Astrocyte of the hippocampus (primary cell): Measurements from ENCODE around the gene CASP7.

Source experiments
- DNase-seq: peaks from one replicate; pipeline ENCODE4 v3.0.0; 2011; ENCODE audit warnings: low read depth, low spot score

The CASP7 gene

DNA sequence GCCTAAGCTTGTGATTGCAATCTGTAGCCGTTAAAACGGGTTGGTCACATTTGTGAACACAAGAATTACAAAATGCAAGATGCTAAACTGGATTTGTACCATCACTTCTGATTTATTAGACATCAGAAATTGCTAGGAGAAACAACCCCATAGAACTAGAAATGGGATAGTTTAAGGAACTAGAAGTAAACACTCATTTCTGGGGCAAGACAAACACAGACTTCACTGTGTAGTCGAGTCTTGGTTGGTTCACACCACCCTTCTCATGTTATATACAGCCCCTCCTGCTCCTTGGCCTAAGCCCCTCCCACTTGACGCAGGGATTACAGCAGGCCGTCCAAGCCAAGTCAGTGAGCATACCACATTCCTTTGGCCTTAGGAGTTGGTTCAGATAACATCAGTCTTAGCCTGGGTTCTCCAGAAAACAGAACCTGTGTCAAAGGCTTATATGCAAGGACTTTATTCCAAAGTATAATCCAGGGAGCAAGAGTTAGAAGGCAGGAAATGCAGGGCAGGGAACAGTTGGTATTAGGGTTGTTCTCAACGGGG lies 13.8 kb upstream of the CASP7 start:
- peak; percentile 75 for DNase-seq

DNA sequence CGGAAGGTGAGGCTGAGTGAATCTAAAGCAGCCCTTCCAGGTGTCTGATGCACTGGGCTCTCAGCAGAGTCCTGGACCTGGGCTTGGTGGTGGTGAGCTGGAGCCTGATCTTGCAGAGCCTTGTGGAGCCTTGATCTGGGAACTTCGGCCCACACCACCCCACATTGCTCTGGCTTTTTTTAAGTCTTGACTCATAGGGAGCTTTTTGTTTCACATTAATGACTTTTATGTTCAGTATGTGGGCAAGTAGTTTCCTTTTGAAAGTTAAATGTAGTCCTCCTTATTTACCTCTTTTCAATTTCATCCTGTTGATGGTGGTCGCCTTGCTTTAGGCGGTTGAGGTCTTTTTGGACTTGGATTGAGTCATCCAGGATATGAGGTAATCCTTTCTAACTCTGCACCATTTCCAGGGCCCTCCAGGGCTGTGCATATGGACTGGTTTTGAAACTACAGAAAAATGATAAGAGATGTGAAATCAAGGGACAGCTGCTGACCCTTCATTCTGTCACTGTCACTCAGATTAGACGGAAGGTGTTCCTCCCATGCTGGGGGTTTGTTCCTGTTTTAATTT lies 12.9 kb upstream of the CASP7 start:
- DNase-seq, result peak; percentile 30

DNA sequence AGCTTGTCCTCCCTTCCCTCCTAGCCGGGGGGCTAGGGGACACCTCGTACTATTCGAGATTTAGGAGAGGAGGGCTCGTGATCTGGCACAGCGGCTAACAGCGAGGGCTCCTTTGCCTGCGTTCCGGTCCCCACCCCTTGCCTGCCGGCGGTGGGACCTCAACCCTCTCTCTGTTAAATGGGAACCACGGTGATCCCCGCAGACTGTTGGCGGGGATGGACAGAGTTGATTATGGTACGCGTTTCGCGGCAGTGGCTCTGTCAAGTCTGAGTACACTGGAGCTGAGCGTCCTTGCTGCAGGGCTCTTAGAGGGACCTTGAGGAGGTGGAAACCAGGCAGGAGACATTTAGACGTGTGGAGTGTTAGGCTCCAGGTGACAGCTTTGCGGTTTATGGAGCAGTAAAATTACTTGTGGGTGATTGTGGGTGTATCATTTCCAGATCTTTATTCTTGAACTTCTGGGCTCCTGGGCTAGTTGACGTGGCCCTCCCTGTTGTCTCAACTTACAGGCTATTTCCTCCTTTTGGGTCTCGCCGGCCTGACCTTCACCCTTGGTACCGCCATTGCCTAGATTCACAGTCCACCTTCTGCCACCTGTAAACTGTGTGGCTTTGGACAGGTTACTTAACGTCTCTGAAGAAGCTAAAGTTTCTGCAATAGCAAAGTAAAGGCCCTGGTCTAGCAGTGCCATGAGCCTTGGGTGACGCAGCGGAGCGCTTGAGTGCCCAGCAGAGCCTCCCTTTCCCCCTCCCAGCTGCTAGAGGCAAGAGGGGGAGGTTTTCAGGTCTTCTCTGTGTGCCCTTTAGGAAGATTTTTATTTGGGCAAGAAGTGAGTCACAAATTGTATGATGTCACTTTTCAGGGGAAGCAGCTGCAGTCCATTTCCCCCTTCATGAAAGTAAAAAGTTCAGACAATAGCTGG lies 739 bp downstream of the CASP7 start:
- DNase-seq, result peak; percentile 46

DNA sequence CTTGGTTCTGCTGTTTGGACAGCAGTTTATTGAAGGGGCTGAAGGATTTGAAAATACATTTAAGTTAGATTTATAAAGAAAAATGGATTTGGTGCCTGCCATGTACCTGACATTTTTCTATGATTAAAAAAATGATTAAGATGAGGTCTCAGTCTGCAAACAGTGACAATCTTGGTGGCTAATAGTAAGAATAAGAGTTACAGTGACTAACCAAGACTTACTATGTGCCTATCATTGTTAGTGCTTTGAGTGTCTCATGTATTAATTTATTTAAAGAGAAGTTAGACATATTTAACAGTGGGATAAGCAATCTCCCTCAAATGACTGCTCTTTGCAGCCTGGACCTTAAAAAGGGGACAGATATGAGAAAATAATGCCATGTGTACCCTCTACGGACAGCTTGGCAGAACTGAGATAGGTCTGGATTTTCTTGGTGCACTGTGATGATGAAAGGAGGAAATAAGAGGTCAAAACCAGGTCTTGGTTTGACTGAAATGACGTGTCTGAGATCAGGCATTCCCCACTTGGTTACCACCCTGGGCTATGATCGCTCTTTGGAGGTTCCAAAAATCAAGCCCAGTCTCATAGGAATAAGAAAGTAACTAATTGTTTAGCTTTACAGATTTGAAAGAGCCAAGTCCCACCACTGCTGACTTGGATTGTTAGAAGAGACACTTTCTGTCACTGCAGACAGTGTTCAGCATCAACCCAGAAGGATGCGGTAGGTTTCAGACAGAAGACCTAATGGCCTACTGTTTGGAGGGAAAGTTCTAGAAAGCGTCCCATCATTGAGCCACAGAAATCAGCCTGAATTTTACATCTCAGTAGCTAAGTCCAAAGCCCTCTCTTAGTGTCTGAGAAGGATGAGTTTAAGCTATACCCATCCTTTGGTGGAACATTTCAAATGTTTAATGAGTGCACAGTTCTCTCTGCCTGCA lies 2.1 kb downstream of the CASP7 start:
- DNase-seq, result no peak

DNA sequence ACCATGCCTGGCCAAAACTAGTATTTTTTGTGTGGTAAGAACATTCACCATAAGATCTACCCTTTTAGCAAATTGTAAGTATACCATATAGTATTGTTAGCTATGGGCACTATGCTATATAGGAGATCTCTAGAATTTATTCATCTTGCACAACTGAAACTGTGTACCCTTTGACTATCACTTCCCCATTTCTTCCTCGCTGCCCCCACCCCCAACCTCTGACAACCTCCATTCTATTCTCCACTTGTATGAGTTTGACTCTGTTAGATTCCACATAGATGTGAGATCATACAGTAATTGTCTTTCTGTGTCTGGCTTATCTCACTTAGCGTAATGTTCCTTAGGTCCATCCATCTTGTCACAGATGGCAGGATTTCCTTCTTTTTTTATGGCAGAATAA lies 3.6 kb downstream of the CASP7 start:
- DNase-seq, result no peak

DNA sequence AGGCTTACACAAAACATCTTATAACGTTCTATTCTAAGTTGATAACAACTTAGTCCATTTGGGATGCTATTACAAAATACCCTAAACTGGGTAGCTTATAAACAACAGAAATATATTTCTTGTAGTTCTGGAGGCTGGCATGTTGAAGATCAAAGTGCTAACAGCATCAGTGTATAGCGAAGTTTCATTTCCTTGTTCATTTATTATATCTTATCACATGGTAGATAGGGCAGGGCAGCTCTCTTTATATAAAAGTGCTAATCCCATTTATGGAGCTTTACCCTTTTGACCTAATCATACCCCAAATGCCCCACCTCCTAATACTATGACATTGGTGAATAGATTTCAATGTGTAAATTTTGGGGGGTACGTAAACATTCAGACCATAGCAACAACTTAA lies 6.3 kb downstream of the CASP7 start:
- DNase-seq, result no peak

DNA sequence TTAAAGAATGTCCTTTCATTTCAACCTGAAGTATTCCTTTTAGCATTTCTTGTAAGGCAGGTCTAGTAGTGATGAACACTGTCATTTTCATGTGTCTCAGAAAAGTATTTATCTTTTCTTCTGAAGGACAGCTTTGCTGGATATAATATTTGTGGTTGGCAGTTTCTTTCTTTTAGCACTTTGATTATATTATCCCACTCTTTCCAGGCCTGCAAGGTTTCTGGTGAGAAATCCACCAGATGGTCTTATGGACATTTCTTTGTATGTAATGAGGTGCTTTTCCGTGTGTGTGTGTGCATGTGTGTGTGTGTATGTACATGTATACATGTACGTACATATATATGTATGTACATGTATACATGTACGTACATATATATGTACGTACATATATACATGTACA lies 7.3 kb downstream of the CASP7 start:
- no peak for DNase-seq

DNA sequence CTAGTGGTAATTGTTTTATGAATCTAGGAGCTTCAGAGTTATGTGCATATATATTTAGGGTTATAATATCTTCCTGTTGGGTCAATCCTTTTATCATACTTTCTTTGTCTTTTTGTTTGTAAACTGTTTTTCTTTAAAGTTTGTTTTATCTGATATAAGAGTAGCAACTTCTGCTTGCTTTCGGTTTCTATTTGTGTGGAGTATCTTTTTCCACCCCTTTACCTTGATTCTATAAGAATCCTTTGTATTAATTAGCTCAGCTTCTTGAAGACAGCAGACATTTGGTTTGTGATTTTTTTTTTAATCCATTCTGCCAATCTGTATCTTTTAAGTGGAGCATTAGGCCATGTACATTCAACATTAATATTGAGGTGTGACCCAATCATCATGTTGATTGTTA lies 9.3 kb downstream of the CASP7 start:
- no peak for DNase-seq

DNA sequence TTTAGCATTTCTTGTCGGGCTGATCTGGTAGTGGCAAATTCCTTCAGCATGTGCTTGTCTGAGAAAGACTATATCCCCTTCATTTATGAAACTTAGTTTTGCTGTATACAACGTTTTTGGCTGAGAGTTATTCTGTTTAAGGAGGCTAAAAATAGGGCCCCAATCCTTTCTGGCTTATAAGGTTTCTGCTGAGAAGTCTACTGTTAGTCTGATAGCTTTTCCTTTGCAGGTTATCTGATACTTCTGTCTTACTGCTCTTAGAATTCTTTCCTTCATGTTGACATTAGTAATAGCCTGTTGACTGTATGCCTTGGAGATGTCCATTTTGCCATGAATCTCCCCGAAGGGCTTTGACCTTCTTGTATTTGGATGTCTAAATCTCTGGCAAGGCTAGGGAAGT lies 9.9 kb downstream of the CASP7 start:
- no peak for DNase-seq

DNA sequence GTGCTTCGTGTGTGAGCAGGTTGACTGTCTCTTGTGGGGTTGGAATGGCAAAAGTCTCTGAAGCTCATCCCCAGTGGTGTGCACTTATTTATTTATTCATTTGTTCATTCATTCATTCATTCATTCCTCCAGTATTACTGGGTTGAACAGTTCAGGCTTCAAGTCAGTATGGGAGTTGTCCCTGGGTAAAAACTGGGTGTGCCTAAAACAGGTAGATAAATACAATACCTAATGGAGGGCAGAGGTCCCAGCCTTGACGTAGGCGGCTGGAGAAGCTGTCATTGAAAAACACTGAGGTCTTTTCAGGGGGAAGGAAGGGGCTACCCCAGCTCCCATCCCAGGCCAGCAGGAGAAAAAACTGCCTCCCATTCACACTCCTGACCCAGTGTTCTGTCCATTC lies 11.0 kb downstream of the CASP7 start:
- DNase-seq, result no peak

DNA sequence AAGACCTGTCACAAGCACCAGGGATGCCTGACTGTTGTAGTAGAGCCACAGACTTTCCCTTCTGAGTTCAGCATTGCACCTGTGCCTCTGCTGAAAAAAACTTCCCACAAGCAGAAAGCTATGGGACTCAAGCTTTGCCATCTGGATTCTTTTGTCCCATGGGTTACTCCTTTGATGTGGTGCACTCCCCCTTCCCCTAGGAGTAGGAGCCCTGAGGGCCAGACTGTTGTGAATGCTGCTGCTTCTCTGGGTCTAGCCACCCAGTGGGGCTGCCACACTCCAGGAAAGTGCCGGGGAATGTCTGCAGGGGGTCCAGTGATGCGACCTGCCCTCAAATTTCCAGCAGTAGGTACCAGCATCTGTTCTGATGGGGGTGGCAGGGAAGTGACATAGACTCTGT lies 11.7 kb downstream of the CASP7 start:
- no peak for DNase-seq

DNA sequence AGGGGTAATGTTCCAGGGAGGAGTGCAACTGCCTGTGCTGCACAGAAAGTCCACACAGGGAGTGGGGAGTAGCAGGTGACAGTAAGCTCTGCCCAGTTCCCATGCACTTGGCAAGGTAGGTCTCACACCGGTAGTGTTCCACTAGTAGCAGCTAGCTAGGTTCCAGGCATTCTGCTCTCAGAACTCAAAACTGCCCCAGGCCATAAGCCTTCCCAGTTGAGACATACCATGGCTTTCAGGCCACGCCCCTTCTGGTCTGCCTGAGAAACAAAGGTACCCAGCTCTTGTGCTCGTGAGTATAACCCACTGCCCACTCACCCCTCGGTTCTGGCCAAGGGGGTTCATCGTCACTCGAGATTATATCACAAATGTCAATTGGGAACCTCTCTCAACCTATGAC lies 12.6 kb downstream of the CASP7 start:
- DNase-seq, result no peak

DNA sequence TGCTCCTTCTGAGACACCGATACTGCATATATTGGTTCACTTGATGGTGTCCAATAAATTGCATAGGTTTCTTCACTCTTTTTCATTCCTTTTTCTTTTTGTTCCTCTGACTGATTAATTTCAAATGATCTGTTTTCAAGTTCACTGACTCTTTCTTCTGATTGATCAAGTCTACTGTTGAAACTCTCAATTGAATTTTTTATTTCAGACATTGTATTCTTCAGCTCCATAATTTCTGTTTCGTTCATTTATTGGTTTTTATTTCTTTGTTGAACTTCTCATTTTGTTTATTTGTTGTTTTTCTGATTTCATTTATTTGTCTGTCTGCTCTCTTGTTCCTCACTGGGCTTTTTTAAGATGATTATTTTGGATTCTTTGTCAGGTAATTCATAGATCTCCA lies 13.6 kb downstream of the CASP7 start:
- no peak for DNase-seq

DNA sequence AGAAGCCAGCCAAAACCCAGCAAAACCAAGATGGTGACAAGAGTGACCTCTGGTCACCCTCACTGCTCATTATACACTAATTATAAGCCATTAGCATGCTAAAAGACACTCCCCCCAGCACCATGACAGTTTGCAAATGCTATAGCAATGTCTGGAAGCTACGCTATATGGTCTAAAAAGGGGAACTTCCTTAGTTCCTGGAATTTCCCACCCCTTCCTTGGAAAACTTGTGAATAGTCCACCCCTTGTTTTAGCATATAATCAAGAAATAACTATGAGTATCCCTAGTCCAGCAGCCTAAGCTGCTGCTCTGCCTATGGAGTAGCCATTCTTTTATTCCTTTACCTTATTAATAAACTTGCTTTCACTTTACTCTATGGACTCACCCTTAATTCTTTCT lies 16.0 kb downstream of the CASP7 start:
- DNase-seq, result no peak

DNA sequence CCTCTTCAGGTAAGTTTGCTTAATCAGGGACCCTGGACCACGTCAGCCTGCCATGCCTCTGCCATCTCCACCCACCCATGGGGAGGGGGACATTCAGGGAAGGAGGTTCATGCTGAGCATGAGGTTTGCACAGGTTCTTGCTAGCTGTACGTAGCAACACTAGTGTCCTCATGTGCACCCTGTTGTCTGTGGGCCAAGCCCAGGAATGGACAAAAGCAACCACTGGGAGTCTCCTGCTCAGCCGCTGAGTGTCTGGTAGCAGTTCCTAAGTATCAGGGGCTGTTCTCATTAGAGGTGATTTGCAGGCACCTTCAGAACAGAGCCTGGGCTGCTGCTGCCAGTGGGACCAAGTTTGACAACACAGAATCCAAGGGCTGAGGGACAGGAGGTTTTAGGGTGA lies 17.9 kb downstream of the CASP7 start:
- DNase-seq, result no peak

DNA sequence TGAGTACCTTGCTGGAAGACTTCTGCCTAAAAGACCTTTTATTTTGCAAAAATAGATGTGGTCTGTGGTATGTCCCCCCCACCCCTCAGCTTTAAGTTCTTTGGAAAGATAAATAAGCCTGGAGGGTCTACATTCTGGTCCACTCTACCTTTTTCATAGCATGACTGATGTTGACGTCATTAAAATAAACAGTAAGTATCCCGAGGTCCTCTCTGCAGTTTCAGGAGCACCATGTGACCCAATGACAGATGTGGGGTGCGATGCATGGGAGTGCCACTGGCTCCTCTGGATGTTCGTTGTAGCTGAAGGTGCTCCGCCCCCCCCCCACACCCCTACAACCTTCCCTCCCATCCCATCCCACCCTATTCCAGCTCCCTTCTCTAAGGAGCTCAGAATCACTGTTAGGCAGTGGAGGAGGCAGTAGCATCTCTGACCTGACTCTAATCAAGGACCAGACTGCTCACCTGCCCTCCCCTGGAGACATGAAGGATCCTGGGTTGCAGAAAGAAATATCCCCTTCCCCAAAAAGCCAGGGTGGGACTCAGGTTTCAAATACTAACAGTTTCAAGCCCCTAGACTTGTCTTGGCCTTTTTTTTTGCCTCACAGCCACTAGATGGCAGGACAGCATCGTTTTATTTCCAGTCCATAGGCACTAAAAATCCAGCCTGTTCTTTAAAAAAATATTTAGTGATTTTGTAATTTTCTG lies 25.1 kb downstream of the CASP7 start:
- peak; percentile 65 for DNase-seq

DNA sequence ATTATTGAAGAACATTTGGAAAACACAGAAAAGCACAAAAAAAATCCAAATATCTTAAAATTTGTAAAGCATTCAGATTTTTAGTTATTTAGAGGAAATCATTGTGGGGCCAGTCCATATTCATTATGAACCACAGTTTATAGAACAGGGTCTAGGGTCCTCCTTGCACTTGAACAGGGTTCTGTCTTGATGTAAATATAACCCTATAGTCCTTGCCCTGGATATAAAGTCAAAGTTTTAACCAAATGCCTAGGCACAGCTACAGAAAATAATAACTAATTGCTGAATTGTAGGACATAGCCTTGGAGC lies 25.6 kb downstream of the CASP7 start:
- DNase-seq, result no peak

DNA sequence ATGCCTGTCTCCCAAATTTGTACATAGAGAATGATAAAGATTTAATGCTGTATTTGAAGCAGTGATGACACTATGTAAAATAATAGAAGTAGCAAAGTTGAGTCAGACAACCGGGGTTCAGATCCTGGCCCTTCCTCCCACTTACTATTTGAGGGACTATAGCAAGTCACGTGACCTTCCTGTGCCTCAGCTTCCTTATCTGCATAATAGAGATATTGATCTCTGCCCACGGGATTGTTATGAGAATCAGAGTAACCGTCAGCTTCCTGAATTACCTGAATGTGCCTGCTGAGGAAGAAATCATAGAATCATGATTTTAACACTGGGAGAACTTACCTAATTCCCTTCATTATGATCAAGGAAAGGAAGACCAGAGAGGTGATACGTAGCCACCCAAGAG lies 26.9 kb downstream of the CASP7 start:
- DNase-seq, result no peak

DNA sequence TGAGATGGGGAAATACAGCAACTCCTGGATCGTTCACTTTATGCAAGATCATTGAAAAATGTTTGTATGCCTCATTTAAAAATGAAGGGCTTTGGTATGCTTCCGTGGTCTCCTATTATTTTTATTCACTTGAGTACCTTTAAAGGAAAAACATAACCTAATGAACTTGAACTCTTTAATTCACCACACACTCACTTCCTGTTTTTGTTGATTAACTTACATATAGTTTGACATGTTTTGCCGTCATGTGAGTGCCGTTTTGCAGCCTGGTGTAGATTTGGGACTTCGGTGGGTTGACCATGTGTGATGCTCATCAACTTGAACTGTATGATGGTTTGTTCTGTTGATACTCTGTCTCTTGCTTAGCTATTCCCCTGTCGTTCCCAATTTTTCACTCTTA lies 28.9 kb downstream of the CASP7 start:
- DNase-seq, result no peak

DNA sequence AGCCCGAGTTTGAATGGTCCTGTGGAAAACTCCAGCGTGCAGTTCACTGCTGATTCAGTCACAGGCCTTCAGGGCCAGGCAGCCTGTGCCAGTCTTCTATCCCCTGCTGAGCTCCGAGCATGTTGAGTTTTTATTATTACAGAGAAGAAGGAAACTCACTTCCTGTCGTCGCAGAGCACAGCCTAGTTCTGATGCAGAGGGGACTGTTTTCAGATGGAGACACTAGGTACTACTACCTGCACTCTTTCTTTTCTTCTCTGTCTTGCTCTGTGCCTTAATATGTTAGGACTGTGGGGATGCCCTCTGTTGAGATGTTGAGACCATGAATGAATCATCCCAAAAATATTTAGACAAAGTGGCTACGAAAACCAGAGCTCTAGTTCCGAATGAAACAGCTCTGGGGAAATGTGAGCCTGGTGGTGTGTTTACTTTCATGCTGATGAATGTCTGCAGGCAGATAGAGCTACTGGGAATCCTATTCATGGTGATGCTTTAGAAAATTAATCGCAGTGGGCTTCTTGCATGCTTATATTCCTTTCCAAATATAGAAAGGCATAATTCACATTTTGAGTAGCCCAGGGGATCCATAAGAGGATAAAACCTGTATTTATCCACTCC lies 29.6 kb downstream of the CASP7 start:
- DNase-seq, result peak; percentile 80

DNA sequence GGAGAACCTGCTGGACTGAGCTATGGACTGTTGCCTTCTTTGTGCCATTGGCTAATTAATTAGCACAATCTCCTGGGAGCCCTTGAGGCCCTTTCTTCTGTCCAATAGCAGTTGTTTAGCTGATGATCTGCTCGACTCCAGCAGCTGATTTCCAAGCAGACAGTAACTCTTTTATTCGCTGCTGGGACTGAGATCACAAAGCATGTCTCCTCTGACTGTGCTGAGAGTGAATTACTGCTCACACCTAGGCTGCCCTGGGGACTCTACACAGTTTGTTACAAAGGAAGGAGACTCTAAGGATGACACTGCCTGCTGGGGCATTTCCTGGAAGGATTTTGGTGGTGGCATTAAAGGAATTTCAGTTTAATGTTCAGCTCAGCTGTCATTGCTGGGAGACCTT lies 31.4 kb downstream of the CASP7 start:
- no peak for DNase-seq
